A673 (cell line): ENCODE results near the gene FAM162A.

Experiments
- CTCF ChIP-seq: fragments of 300-800, 200-600 bp; sonication (generic); conservative IDR thresholded peaks from 2 replicates; pipeline ENCODE4 v1.5.1; 2017; ENCODE audit warnings: low read depth, mild to moderate bottlenecking, antibody characterized with exemption, low read length, moderate library complexity, mixed read lengths
- EZH2 ChIP-seq: fragments of 200-600 bp; sonication (generic); IDR thresholded peaks from 2 replicates; pipeline ENCODE4 v1.6.1; 2017; ENCODE audit warnings: borderline replicate concordance, low read depth, mild to moderate bottlenecking, mixed read lengths, antibody characterized with exemption, low read length; ENCODE audit not compliant: poor library complexity, severe bottlenecking

DNA sequence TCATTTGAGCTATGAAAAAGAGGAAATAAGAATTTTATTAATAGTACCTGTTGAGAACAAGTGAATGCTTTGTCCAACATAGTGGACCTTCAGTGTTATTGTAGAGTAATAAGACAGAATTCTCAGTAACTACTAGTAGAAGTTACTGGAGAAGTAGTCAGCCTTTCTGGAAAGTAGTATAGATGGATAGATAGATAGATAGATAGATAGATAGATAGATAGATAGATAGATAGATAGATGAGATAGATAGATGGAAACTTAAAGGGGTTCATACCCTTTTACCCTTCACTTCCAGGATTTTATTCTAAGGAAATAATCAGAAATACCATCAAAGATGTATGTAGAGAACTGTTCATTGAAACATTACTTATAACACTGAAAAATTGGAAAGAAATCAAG, 5.2 kb downstream of the FAM162A start:
- TF ChIP-seq CTCF (no peak), EZH2 (no peak)
